HFFc6 (cell line): Measurements from ENCODE around the gene ZNF518B. TPM values are rescaled to one million over a fixed set of nuclear protein-coding genes. Genes with fewer than 3 reads are reported as not detected.

Experiments used
- DNase-seq: peaks from one replicate; pipeline ENCODE4 v3.0.0-alpha.2; 2018
- H3K27ac Mint-ChIP-seq: 2 replicates; pipeline ENCODE4 v1.8.0; 2020; ENCODE audit warnings: mild to moderate bottlenecking, mixed read lengths
- H3K27me3 Mint-ChIP-seq: 2 replicates; pipeline ENCODE4 v1.8.0; 2021; ENCODE audit warnings: mild to moderate bottlenecking, moderate library complexity, mixed read lengths; ENCODE audit not compliant: insufficient read depth
- H3K36me3 Mint-ChIP-seq: 2 replicates; pipeline ENCODE4 v1.8.0; 2021; ENCODE audit warnings: low read depth, mixed read lengths
- H3K4me1 Mint-ChIP-seq: 2 replicates; pipeline ENCODE4 v1.8.0; 2020; ENCODE audit warnings: low read depth, mixed read lengths
- H3K4me3 Mint-ChIP-seq: 2 replicates; pipeline ENCODE4 v1.8.0; 2020; ENCODE audit warnings: mild to moderate bottlenecking, moderate library complexity, mixed read lengths
- H3K9me3 Mint-ChIP-seq: 2 replicates; pipeline ENCODE4 v1.8.0; 2020; ENCODE audit warnings: mild to moderate bottlenecking, mixed read lengths
- CTCF ChIP-seq: fragments of 200-600 bp; sonication (generic); IDR thresholded peaks from 2 replicates; pipeline ENCODE4 v1.5.0; 2021; ENCODE audit warnings: antibody characterized with exemption, mild to moderate bottlenecking
- total RNA-seq, 6 experiments: library from RNA; stranded (reverse); fragmentation: NEBNext Ultra II Directional; extraction: Animal tissue kit (Norgen Biotek cat#: 25700); gene quantifications; 2 replicates in 1 of 6; 3 replicates in 5 of 6; pipeline ENCODE4 v1.2.3, GENCODE V29; 2021

ZNF518B gene
- total RNA-seq, 6 experiments from 2014 or later = 13.2 to 15.7 (median 15.1) TPM

GRCh38 chr4:10456595-10457254 lies 501 bp downstream of the ZNF518B start:
- peaks cover 12% of the 10 kb centered on the region for H3K27me3 Mint-ChIP-seq
- H3K27ac Mint-ChIP-seq = peak overlapping the region; percentile 78
- peak overlapping the region; percentile 86 for H3K4me3 Mint-ChIP-seq
- H3K36me3 Mint-ChIP-seq = peaks cover 19% of the 10 kb centered on the region
- peaks cover 6% of the 10 kb centered on the region for H3K9me3 Mint-ChIP-seq
- H3K4me1 Mint-ChIP-seq = peaks cover 6% of the 10 kb centered on the region; the same call in 1 of the 2 replicates
- peak; percentile 32 for DNase-seq
- TF ChIP-seq CTCF = no peak

- TF ChIP-seq CTCF = no peak
- H3K36me3 Mint-ChIP-seq = peaks cover 19% of the 10 kb centered on the region
- H3K27me3 Mint-ChIP-seq = peaks cover 8% of the 10 kb centered on the region
- DNase-seq = no peak
- H3K4me3 Mint-ChIP-seq = peak overlapping the region; percentile 86
- H3K4me1 Mint-ChIP-seq = peaks cover 6% of the 10 kb centered on the region; the same call in 1 of the 2 replicates
- H3K27ac Mint-ChIP-seq = peak overlapping the region; percentile 78
- H3K9me3 Mint-ChIP-seq = peaks cover 6% of the 10 kb centered on the region
Observed at GRCh38 chr4:10456260-10456594, 999 bp downstream of the ZNF518B start.

GRCh38 chr4:10455133-10455532 lies 2.1 kb downstream of the ZNF518B start:
- no peak overlapping the region for H3K4me3 Mint-ChIP-seq
- no peak for DNase-seq
- TF ChIP-seq CTCF = no peak
- H3K36me3 Mint-ChIP-seq = peaks cover 27% of the 10 kb centered on the region
- peaks cover 7% of the 10 kb centered on the region for H3K27me3 Mint-ChIP-seq
- peaks cover 6% of the 10 kb centered on the region; the same call in 1 of the 2 replicates for H3K4me1 Mint-ChIP-seq
- peaks cover 6% of the 10 kb centered on the region for H3K9me3 Mint-ChIP-seq
- H3K27ac Mint-ChIP-seq = no peak overlapping the region

- Mint-ChIP-seq H3K9me3 (peaks cover 6% of the 10 kb centered on the region), H3K4me3 (no peak overlapping the region), H3K27me3 (peaks cover 5% of the 10 kb centered on the region), H3K27ac (no peak overlapping the region), H3K4me1 (peaks cover 6% of the 10 kb centered on the region; the same call in 1 of the 2 replicates), H3K36me3 (peaks cover 31% of the 10 kb centered on the region)
- no peak for TF ChIP-seq CTCF
- DNase-seq = no peak
Observed at GRCh38 chr4:10454726-10455125, 2.5 kb downstream of the ZNF518B start.

- H3K4me3 Mint-ChIP-seq = no peak overlapping the region
- peaks cover 6% of the 10 kb centered on the region for H3K9me3 Mint-ChIP-seq
- peaks cover 36% of the 10 kb centered on the region for H3K36me3 Mint-ChIP-seq
- no peak for TF ChIP-seq CTCF
- H3K27me3 Mint-ChIP-seq = peaks cover 3% of the 10 kb centered on the region
- H3K4me1 Mint-ChIP-seq = peaks cover 6% of the 10 kb centered on the region; the same call in 1 of the 2 replicates
- DNase-seq = no peak
- H3K27ac Mint-ChIP-seq = no peak overlapping the region
Observed at GRCh38 chr4:10454121-10454520, 3.1 kb downstream of the ZNF518B start.
